Activated T-cell treated with anti-CD3 and anti-CD28 coated beads, Interleukin-2, amount 50 U/mL, for 4 hours (primary cell): Measurements from ENCODE around the gene HES4. TPM values are rescaled to one million over a fixed set of nuclear protein-coding genes. Genes with fewer than 3 reads are reported as not detected.
A peak's percentile ranks its signal among the peaks of the same experiment; 100 is the strongest.
"Not testable (repeated sequence)": the region's sequence is repeated elsewhere in the genome, so short reads cannot be mapped to it uniquely, and the experiment has no call there.

ENCODE experiments used
- ATAC-seq, 2 donors: fragments of 200-7000 bp; cut with Tn5 transposase; one replicate each; pipeline ENCODE4 v1.10.0; 2021
- DNase-seq: peaks from one replicate; pipeline ENCODE4 v3.0.0-alpha.2; 2020
- H3K27me3 Mint-ChIP-seq: one replicate; pipeline ENCODE4 v1.8.0; 2021; ENCODE audit warnings: low read depth, mixed read lengths
- H3K36me3 Mint-ChIP-seq: one replicate; pipeline ENCODE4 v1.8.0; 2022; ENCODE audit warnings: mixed read lengths; ENCODE audit not compliant: insufficient read depth
- H3K4me1 Mint-ChIP-seq: one replicate; pipeline ENCODE4 v1.8.0; 2021; ENCODE audit warnings: low read depth, mixed read lengths
- H3K4me3 Mint-ChIP-seq: one replicate; pipeline ENCODE4 v1.8.0; 2021; ENCODE audit warnings: mild to moderate bottlenecking, moderate library complexity, mixed read lengths
- H3K9me3 Mint-ChIP-seq: one replicate; pipeline ENCODE4 v1.8.0; 2021; ENCODE audit warnings: mixed read lengths
- total RNA-seq, 3 donors: library from RNA; stranded (reverse); gene quantifications; one replicate each; pipeline ENCODE4 v1.2.1, GENCODE V29; 2021

Gene HES4
- total RNA-seq, 3 donors from 2014 or later: 1.3 to 3.0 (median 2.7) TPM

GRCh38 chr1:1039145-1039910 is 39.4 kb upstream of the HES4 start:
- Mint-ChIP-seq H3K4me1 (peaks cover 16% of the 10 kb centered on the region), H3K27me3 (peaks cover 28% of the 10 kb centered on the region), H3K4me3 (peak overlapping the region; percentile 39), H3K36me3 (no peaks in the 10 kb centered on the region), H3K9me3 (no peaks in the 10 kb centered on the region)
- ATAC-seq: peak in 1 of 2 donors; percentile 54
- no peak for DNase-seq

- H3K9me3 Mint-ChIP-seq: no peaks in the 10 kb centered on the region
- DNase-seq: no peak
- ATAC-seq: no peak
- no peaks in the 10 kb centered on the region for H3K36me3 Mint-ChIP-seq
- H3K4me3 Mint-ChIP-seq: peak overlapping the region; percentile 12
- H3K27me3 Mint-ChIP-seq: peaks cover 28% of the 10 kb centered on the region
- peaks cover 16% of the 10 kb centered on the region for H3K4me1 Mint-ChIP-seq
These were observed 38.8 kb upstream of the HES4 start for GRCh38 chr1:1038694-1039093.

GRCh38 chr1:1037366-1038327 is 37.8 kb upstream of the HES4 start:
- no peaks in the 10 kb centered on the region for H3K36me3 Mint-ChIP-seq
- H3K27me3 Mint-ChIP-seq: peaks cover 28% of the 10 kb centered on the region
- H3K4me1 Mint-ChIP-seq: peaks cover 17% of the 10 kb centered on the region
- H3K9me3 Mint-ChIP-seq: no peaks in the 10 kb centered on the region
- DNase-seq: no peak
- H3K4me3 Mint-ChIP-seq: no peak overlapping the region
- no peak for ATAC-seq

GRCh38 chr1:1035291-1035943 is 35.5 kb upstream of the HES4 start:
- Mint-ChIP-seq H3K9me3 (no peaks in the 10 kb centered on the region), H3K4me3 (no peak overlapping the region), H3K4me1 (peaks cover 24% of the 10 kb centered on the region), H3K27me3 (peaks cover 39% of the 10 kb centered on the region), H3K36me3 (no peaks in the 10 kb centered on the region)
- DNase-seq (no peak), ATAC-seq (no peak)

DNA sequence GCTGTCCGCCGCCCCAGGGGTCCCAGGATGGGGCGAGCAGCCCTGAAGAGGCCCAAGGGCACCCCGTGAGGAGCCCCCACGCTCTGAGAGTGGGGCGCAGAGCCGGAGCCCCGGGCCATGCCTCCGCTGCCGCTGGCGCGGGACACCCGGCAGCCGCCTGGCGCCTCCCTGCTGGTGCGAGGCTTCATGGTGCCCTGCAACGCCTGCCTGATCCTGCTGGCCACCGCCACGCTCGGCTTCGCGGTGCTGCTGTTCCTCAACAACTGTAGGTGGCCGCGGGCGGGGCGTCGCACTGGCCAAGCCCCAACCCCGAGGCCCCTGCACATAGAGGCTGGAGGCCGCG is 34.5 kb upstream of the HES4 start:
- Mint-ChIP-seq H3K36me3 (no peaks in the 10 kb centered on the region), H3K4me1 (peaks cover 18% of the 10 kb centered on the region), H3K9me3 (no peaks in the 10 kb centered on the region), H3K4me3 (peak overlapping the region; percentile 58), H3K27me3 (peaks cover 35% of the 10 kb centered on the region)
- ATAC-seq (no peak), DNase-seq (no peak)

DNA sequence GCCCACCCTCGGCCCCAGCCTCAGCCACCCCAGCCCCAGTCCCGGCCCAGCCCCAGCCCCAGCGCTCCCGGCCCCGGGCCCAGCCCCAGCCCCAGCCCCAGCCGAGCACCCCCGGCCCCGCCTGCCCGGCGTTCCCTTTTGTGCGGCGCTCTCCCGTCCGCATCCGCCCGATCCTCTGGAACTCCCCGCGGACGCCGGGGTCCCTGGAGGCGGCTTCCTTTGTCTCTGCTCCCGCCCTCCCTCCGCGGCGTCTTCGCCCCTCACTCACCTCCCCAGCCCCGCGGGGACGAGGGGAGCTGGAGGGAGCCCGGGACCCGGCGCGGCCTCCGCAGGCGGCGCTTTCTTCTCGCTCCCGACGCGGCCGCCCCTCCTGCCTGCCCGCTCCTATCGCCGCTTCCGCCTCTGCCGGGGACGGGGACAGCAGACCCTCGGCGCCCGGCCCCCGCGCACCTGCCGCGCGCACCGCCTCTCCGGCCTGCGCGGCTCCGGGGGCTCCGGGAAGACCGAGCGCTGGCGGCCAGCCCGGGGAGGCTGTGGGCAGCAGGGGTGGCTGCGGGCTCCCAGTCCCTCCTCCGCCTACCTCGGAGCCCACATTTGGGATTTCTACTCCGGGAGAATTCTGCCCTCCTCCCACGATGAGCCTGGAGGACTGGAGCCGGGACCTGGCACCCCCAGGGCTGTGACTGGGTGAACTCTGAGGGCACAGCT is 34.0 kb upstream of the HES4 start:
- peaks cover 31% of the 10 kb centered on the region for H3K27me3 Mint-ChIP-seq
- H3K9me3 Mint-ChIP-seq: no peaks in the 10 kb centered on the region
- peaks cover 12% of the 10 kb centered on the region for H3K4me1 Mint-ChIP-seq
- H3K36me3 Mint-ChIP-seq: no peaks in the 10 kb centered on the region
- peak overlapping the region; percentile 43 for H3K4me3 Mint-ChIP-seq
- no peak for DNase-seq
- peak; percentile 24 to 33 for ATAC-seq

- H3K9me3 Mint-ChIP-seq: no peaks in the 10 kb centered on the region
- peaks cover 24% of the 10 kb centered on the region for H3K27me3 Mint-ChIP-seq
- ATAC-seq (peak; percentile 94 to 95), DNase-seq (peak; percentile 92)
- peaks cover 7% of the 10 kb centered on the region for H3K4me1 Mint-ChIP-seq
- no peaks in the 10 kb centered on the region for H3K36me3 Mint-ChIP-seq
- peak overlapping the region; percentile 54 for H3K4me3 Mint-ChIP-seq
These were observed 33.2 kb upstream of the HES4 start for GRCh38 chr1:1033009-1033587.

DNA sequence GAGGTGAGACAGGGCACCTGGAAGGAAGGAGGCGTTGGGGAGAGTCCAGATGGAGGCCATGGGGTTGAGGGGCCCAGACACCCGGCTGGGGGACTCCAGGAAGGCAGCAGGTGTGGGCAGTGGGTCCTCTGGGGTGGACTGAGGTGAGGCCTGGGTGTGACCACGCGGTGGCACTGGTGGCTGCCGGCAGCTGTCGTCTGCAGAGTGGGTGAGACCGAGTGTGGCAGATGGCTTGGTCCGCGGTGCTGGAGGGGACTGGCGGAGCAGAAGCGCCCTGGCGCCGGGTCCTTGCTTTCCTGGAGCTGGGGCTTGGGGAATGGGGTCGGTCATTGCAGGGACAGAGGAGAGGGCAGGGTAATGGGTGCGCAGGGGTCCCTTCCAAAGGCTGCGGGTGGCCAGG is 32.5 kb upstream of the HES4 start:
- peak overlapping the region; percentile 64 for H3K4me3 Mint-ChIP-seq
- DNase-seq (no peak), ATAC-seq (peak in 1 of 2 donors; percentile 1)
- peaks cover 25% of the 10 kb centered on the region for H3K27me3 Mint-ChIP-seq
- H3K9me3 Mint-ChIP-seq: no peaks in the 10 kb centered on the region
- no peaks in the 10 kb centered on the region for H3K36me3 Mint-ChIP-seq
- peaks cover 7% of the 10 kb centered on the region for H3K4me1 Mint-ChIP-seq

GRCh38 chr1:1031659-1032235 is 31.9 kb upstream of the HES4 start:
- DNase-seq (no peak), ATAC-seq (no peak)
- peaks cover 7% of the 10 kb centered on the region for H3K4me1 Mint-ChIP-seq
- peaks cover 26% of the 10 kb centered on the region for H3K27me3 Mint-ChIP-seq
- peak overlapping the region; percentile 64 for H3K4me3 Mint-ChIP-seq
- H3K9me3 Mint-ChIP-seq: no peaks in the 10 kb centered on the region
- no peaks in the 10 kb centered on the region for H3K36me3 Mint-ChIP-seq

DNA sequence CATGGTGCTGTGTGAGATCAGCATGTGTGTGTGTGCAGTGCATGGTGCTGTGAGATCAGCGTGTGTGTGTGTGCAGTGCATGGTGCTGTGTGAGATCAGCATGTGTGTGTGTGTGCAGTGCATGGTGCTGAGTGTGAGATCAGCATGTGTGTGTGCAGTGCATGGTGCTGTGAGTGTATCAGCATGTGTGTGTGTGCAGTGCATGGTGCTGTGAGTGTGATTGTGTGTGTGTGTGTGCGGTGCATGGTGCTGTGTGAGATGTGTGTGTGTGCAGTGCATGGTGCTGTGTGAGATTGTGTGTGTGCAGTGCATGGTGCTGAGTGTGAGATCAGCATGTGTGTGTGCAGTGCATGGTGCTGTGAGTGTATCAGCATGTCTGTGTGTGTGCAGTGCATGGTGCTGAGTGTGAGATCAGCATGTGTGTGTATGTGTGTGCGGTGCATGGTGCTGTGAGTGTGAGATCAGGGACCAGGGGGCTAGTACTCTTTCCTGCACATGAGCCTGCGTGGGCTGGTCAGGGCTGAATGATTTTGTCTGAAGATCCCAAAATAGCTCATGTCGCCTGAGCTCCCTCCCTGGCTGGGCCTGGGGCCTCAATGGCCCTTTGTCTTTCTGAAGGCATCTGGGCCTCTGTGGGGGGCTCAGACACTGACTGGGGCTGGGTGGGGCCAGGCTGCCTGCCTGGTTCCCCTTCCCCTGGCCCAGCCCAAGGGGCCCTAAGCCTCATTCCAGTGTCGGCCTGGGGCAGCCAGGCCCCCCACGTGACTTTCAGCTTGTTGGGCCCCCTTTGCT is 31.2 kb upstream of the HES4 start:
- not testable (repeated sequence) for ATAC-seq, H3K9me3 Mint-ChIP-seq, H3K36me3 Mint-ChIP-seq, H3K4me1 Mint-ChIP-seq, H3K4me3 Mint-ChIP-seq, DNase-seq
- peaks cover 20% of the 10 kb centered on the region for H3K27me3 Mint-ChIP-seq

DNA sequence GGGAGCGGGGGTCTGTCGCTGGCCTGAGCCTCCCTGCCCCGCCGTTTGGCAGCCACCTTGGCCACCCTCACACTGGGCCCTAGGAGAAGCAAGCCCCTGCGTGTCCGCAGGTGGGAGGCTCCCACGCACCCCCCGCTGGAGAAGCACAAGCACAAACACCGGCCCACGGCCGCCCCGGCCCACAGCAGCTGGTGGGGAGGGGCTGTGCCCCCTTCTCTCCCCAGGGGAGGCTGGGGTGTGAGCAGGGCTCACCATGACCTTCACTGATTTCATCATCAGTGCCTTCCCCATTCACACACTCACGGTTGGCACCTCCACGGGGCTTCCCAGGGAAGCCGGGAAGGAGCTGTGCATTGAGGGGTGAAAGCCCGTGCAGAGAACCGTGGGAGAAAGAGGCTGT is 27.9 kb upstream of the HES4 start:
- no peak for ATAC-seq
- Mint-ChIP-seq H3K4me1 (peaks cover 7% of the 10 kb centered on the region), H3K27me3 (peaks cover 13% of the 10 kb centered on the region), H3K36me3 (no peaks in the 10 kb centered on the region), H3K9me3 (no peaks in the 10 kb centered on the region), H3K4me3 (no peak overlapping the region)
- no peak for DNase-seq

DNA sequence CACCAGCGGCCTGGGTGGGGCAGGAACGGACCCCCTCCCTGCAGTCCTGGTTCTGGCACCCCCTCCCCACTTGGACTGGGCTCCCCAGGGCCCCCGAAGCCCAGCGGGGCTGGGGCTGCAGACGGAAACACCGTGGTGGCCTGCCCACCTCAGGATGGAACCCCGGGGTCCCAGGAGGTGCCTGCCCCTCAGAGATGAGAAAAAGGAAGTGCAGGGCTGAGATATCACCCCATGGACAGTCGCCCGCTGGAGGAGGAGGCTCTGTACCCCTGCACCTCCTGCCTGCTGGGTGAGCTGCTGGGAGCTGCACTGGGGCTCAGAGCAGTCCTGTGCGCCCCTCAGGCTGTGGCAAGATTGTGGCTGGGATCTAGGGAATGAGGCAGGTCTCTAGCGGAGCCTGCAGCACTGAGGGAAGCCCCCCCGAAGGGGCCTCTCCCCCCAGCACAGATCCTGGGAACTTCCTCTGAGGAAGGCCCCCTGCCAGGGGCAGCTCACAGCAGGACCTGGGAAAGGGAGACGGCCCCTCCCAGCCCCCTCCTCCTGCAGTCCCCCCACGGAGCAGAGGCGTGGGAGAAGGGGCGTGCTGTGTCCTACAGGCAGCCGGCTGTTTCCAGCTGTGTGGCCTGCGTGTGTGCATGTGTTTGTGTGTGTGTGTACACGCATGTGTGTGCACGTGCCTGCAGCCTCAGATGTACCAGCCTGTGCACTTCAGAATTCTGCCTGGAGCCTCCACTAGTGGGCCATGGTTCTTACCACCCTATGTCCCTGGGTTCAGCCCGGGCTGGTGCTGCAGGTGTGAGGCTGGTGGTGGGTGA is 26.9 kb upstream of the HES4 start:
- Mint-ChIP-seq H3K4me1 (no peaks in the 10 kb centered on the region), H3K36me3 (no peaks in the 10 kb centered on the region), H3K27me3 (peaks cover 4% of the 10 kb centered on the region), H3K4me3 (no peak overlapping the region), H3K9me3 (no peaks in the 10 kb centered on the region)
- DNase-seq (no peak), ATAC-seq (no peak)
